ENCODE measurements around the gene TCAIM. TPM values are rescaled to one million over a fixed set of nuclear protein-coding genes. Genes with fewer than 3 reads are reported as not detected.

Gene TCAIM
- polyA plus RNA-seq, 1 donor from 2014 or later = 38.1 TPM

- no peaks in the 10 kb centered on the region for H3K36me3 ChIP-seq (ENCODE audit: insufficient read depth, low read length)
- H2AFZ ChIP-seq (ENCODE audit: low read depth, low read length) = no peak overlapping the region
- no peaks in the 10 kb centered on the region for H3K79me2 ChIP-seq (replicated peaks; ENCODE audit: insufficient read depth, low read length)
- H3K27ac ChIP-seq (ENCODE audit: low read length) = no peak overlapping the region
- no peaks in the 10 kb centered on the region for H3K9me3 ChIP-seq (ENCODE audit: low read length)
- H3K27me3 ChIP-seq (ENCODE audit: insufficient read depth, low read depth, low read length) = no peaks in the 10 kb centered on the region
- H3K9me2 ChIP-seq (ENCODE audit: insufficient read depth, low read length) = no peaks in the 10 kb centered on the region
- H3K4me3 ChIP-seq (ENCODE audit: low read length) = no peak overlapping the region
- no peak for TF ChIP-seq RAD21 (conservative IDR thresholded peaks at IDR 0.05)
- no peak for TF ChIP-seq MXI1 (conservative IDR thresholded peaks at IDR 0.05; ENCODE audit: poor library complexity, severe bottlenecking)
- no peak for TF ChIP-seq SMC3 (conservative IDR thresholded peaks at IDR 0.05; ENCODE audit: poor library complexity)
- no peak for TF ChIP-seq EP300 (conservative IDR thresholded peaks at IDR 0.05; ENCODE audit: poor library complexity, severe bottlenecking)
- no peak for TF ChIP-seq EZH2 (IDR thresholded peaks at IDR 0.05; ENCODE audit: borderline replicate concordance, insufficient read depth, low read length, poor library complexity, severe bottlenecking)
- TF ChIP-seq REST (IDR thresholded peaks at IDR 0.05; ENCODE audit: borderline replicate concordance) = no peak
- no peak for TF ChIP-seq TAF1 (IDR thresholded peaks at IDR 0.05; ENCODE audit: low read depth)
- no peak for TF ChIP-seq POLR2AphosphoS5 (IDR thresholded peaks at IDR 0.05)
- TF ChIP-seq CTCF (IDR thresholded peaks at IDR 0.05; ENCODE audit: poor library complexity, severe bottlenecking) = no peak
- H4K20me1 ChIP-seq (ENCODE audit: insufficient read depth) = no peaks in the 10 kb centered on the region
- H3K9ac ChIP-seq (ENCODE audit: low read length) = no peak overlapping the region
- H3F3A ChIP-seq (ENCODE audit: insufficient read depth, low read length, poor library complexity, severe bottlenecking) = no peaks in the 10 kb centered on the region
- H3K4me2 ChIP-seq (ENCODE audit: low read length) = no peak overlapping the region
These were observed 80.8 kb downstream of the TCAIM start for GRCh38 chr3:44419116-44419922.

GRCh38 chr3:44419923-44420650 is 81.5 kb downstream of the TCAIM start:
- Histone ChIP-seq H4K20me1 (ENCODE audit: insufficient read depth) (no peaks in the 10 kb centered on the region), H3K4me2 (ENCODE audit: low read length) (no peak overlapping the region), H3K9me2 (ENCODE audit: insufficient read depth, low read length) (no peaks in the 10 kb centered on the region), H3K27me3 (ENCODE audit: insufficient read depth, low read depth, low read length) (no peaks in the 10 kb centered on the region), H3K4me3 (ENCODE audit: low read length) (no peak overlapping the region), H3K27ac (ENCODE audit: low read length) (no peak overlapping the region), H3K9ac (ENCODE audit: low read length) (no peak overlapping the region), H3K79me2 (replicated peaks; ENCODE audit: insufficient read depth, low read length) (no peaks in the 10 kb centered on the region), H3K9me3 (ENCODE audit: low read length) (no peaks in the 10 kb centered on the region), H2AFZ (ENCODE audit: low read depth, low read length) (no peak overlapping the region), H3F3A (ENCODE audit: insufficient read depth, low read length, poor library complexity, severe bottlenecking) (no peaks in the 10 kb centered on the region), H3K36me3 (ENCODE audit: insufficient read depth, low read length) (no peaks in the 10 kb centered on the region)
- TF ChIP-seq SMC3 (conservative IDR thresholded peaks at IDR 0.05; ENCODE audit: poor library complexity) = no peak
- no peak for TF ChIP-seq TAF1 (IDR thresholded peaks at IDR 0.05; ENCODE audit: low read depth)
- TF ChIP-seq CTCF (IDR thresholded peaks at IDR 0.05; ENCODE audit: poor library complexity, severe bottlenecking) = no peak
- TF ChIP-seq POLR2AphosphoS5 (IDR thresholded peaks at IDR 0.05) = no peak
- no peak for TF ChIP-seq REST (IDR thresholded peaks at IDR 0.05; ENCODE audit: borderline replicate concordance)
- TF ChIP-seq EP300 (conservative IDR thresholded peaks at IDR 0.05; ENCODE audit: poor library complexity, severe bottlenecking) = no peak
- TF ChIP-seq RAD21 (conservative IDR thresholded peaks at IDR 0.05) = no peak

All from neural cell (in vitro differentiated cells).